ENCODE data around the gene RAB3GAP2.

- TF ChIP-seq EZH2 (IDR thresholded peaks at IDR 0.05; ENCODE audit: borderline replicate concordance, control insufficient read depth, low read depth, low read length): no peak
- no peak for TF ChIP-seq POLR2AphosphoS5 (IDR thresholded peaks at IDR 0.05; ENCODE audit: low read length)
- no peak for TF ChIP-seq FOXM1 (IDR thresholded peaks at IDR 0.05; ENCODE audit: low read depth, low read length)
- no peak for TF ChIP-seq CTCF (IDR thresholded peaks at IDR 0.05 in 2 of 3, conservative IDR thresholded peaks at IDR 0.05 in 1 of 3; ENCODE audit: control insufficient read depth in 2 of 3, extremely low read depth in 1 of 3, insufficient read depth in 1 of 3, low read depth in 3 of 3, low read length in 3 of 3)
- TF ChIP-seq MAX (IDR thresholded peaks at IDR 0.05; ENCODE audit: low read depth, low read length): no peak
Observed at GRCh38 chr1:220280249-220280648, 8.0 kb upstream of the RAB3GAP2 start.
